GM12801 (cell line): ENCODE measurements around the gene TMCO2.

ENCODE experiments used
- TF ChIP-seq, protein P1 (sequence below): IDR thresholded peaks from one replicate; pipeline ENCODE4 v1.5.1; 2011; ENCODE audit warnings: control low read depth; ENCODE audit not compliant: insufficient read length; ENCODE audit errors: extremely low read depth

The TMCO2 gene

DNA sequence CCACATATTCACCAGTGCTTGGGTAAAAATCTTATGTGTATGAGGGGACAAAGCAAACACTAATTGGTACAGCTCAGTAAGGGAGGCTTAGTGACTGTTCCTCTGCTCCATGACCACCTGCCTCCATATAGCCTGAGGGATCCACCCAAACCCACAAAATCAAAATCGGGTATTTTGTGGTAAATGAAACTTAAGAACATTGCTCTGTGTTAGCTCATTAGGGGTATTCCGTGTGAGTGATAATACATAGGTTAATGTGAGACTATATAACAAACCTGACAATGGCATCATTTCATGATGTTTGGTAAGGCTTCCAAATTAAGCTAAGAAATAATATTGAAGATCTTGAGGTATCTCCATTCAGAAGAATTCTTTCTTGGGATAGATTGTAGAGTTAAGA is 43.6 kb downstream of the TMCO2 start:
- TF ChIP-seq, protein P1, sequence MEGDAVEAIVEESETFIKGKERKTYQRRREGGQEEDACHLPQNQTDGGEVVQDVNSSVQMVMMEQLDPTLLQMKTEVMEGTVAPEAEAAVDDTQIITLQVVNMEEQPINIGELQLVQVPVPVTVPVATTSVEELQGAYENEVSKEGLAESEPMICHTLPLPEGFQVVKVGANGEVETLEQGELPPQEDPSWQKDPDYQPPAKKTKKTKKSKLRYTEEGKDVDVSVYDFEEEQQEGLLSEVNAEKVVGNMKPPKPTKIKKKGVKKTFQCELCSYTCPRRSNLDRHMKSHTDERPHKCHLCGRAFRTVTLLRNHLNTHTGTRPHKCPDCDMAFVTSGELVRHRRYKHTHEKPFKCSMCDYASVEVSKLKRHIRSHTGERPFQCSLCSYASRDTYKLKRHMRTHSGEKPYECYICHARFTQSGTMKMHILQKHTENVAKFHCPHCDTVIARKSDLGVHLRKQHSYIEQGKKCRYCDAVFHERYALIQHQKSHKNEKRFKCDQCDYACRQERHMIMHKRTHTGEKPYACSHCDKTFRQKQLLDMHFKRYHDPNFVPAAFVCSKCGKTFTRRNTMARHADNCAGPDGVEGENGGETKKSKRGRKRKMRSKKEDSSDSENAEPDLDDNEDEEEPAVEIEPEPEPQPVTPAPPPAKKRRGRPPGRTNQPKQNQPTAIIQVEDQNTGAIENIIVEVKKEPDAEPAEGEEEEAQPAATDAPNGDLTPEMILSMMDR = no peak

DNA sequence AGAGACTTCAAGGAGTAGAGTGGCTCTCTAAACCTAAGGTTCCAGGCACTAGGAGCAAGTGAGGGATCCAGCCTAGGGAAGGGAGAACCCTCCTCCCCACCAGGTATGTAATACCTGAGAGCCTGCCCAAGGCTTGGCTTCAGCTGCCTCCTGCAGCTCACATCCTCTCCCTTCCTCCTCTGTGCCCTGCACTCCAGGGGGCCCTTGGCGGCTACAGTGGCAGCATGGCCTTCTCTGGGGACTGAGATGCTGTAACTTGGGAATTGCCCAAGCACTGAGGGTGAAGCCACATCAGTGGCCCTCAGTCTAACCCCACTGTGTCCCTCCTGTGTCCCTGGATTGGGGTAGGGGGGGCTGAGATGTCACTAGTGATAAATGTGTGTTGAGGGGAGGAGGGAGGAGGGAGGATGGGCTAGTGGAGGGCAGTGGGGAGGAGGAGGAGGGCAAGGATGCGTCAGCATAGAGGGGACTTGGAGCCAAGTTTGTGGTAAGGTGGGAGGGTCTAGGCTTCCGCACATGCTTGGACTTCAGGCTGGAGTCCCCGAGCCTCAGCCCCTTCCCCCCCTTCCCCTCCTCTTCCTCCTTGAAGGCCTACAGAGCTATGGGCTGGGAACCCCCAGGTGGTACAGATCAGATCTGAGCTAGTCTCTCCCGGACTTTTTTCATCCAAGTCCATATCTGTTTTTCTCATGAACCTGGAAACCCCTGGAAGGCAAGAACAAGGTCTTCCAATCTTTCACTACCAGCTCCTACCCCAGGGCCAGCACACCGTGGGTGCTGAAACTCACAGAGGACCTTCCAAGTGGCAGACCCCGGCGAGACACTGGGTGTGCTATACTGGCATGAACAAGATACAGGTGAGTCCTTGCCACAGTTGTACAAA is 51.9 kb downstream of the TMCO2 start:
- TF ChIP-seq, protein P1 = no peak

DNA sequence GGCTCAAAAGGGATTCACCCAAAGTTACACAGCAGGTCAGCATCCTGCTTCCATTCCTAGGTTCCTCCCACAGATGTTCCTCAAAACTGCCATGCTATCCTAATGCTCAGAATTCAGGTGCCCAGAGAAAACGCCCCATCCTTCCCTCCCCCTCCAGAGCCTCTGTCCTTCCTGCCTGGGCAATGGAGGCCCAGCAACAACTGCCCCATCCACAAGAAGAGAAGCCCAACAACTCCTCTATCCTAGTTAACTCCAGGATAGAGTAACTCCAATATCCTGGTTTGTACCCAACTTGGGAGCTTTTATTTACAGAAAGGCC is 52.5 kb downstream of the TMCO2 start:
- TF ChIP-seq, protein P1 = no peak

DNA sequence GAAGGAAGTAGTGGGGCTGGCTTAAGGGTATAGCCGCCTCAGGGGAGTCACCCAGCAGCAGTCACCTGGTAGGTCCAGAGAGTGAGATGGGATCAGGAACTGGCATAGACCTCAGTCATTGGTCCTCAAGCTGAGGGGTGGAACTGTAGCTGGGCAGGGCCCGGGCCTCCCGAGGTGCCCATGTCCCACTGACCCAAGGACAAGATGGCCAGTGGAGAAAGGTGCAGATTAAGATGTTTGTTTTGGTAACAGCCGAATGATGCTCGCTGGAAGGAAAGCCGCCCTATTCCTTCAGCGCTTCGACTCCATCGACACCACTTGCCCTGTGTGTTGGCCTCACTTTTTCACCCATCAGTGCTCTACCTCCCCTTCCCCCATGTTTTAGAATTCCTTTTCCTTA is 52.9 kb downstream of the TMCO2 start:
- TF ChIP-seq, protein P1 = no peak

DNA sequence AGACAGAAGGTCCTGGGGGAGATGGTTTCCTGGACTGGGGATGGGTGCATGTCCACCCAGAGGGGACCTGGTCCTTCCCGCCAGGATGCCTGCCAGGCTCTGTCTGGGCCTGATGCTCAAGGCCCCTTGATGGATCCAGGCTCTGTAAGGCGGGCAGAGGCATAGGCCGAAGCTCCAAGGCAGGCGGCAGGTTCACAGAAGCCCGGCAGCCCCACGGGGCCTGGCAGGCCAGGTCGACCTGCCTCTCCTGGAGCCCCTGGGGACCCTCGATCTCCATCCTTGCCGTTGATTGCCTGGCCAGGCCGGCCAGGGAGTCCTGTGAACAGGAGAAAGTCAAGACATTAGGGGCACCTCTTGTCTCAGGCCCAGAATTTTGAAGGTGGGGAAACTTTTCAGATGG is 53.3 kb downstream of the TMCO2 start:
- TF ChIP-seq, protein P1 = no peak
